DLD1 (cell line): ENCODE results near the gene RTP5.
"Not testable (repeated sequence)": the region's sequence is repeated elsewhere in the genome, so short reads cannot be mapped to it uniquely, and the experiment has no call there.

Experiments
- in situ Hi-C: cut with HindIII; loops from 2 replicates; pipeline ENCODE4 v1.10.0; 2017; ENCODE audit warnings: low sequenced_read_pairs

RTP5 gene

DNA sequence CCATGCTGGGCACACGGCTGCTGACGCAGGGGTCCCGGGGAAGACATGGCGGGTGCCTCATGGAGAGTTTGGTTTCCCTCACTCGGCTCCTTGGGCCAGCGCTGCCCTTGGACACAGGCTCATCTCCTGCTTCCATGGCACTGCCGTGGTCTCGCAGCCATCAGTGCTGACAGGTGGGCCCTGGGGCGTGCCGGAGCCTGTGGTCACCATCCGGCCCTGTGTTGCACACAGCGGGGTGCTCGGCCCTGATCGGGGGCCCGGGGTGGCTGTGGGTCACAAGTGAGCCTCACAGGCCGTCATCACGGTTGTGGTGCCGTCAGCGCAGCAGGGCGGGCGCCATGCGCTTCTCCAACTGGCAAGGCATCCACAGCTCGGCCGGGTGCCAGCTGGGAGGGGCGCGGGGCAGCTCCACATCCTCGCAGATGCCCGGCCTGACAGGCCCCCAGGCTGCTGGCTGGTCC, 582 bp downstream of the RTP5 start:
- in situ Hi-C loops = no loop called here

DNA sequence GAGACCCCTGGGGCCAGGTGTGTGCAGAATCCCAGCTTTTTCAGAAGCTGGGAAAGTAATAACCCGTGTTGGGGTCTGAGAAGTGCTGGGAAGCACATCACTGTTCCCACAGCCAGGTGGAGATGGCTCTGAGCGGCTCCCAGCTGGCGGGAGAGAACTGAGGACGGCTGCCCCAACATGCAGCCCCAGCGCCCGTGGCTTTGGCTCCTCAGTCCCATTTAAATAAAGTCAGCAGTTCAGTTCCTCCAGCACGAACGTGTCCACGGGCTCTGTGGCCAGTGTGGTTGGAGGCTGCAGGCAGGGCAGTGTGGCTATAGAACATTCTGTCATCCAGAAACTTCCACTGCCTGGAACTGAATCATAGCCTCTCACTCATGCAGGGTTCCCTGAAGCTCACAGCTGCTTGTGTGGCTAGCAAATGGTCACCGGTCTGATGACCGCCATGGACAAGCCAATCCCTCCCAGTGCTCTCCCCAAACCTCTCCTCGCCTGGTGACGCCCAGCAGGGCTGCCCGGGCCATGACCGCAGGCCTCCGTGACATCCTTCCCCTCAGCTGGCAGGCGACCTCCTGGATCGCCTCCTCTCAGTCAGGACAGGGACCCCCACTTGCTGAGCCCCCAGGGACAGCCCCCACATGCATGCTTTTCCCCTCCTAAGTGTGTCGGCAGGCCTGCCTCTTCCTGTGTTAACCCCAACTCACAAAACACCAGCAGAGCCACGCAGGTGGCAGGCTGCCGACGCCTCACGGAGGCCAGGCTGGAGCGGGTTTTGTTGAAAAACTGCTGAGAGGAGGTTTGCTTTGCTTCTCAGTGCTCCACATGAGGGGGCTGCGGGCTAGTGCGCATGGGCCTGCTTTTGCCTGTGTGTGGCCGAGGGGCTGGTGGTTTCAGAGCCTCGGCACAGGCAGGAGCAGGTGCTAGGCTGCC, 1.3 kb downstream of the RTP5 start:
- in situ Hi-C loops = no loop called here

DNA sequence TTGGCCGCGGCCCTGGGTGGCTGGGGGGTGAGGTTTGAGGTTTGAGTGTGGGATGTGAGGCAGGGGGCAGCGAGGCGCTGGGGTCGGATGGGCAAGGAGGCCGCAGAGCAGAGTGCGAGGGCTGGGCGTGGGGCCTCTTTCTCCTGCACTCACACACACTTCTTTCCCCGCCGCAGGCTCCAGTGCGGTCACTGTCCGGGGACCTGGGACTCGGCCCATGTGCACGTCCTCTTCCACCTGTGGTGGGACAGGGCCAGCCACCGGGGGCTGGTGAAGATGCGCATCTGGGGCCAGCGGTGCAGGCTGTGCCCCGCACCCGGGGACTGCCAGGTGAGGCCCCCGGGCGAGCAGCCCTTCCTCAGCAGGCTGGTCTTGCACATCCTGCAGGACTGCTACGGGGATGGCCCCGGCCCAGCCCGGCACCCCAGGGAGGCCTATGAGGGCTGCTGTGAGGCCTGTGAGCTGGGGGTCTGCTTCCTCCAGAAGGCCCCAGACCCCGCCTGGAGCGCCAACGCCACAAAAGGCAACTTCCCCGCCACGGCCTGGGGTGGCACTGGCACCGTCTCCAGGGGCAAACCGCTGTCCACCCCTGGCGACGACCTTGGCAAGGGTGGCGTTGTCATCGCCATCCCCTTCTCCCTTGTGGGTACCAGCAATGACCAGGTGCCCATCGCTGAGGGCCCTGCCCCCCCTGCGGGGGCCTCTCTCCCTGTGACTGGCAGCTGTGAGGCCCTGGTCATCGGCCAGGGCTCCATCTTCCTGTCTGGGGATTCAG, 2.2 kb downstream of the RTP5 start:
- in situ Hi-C loops = no loop called here

DNA sequence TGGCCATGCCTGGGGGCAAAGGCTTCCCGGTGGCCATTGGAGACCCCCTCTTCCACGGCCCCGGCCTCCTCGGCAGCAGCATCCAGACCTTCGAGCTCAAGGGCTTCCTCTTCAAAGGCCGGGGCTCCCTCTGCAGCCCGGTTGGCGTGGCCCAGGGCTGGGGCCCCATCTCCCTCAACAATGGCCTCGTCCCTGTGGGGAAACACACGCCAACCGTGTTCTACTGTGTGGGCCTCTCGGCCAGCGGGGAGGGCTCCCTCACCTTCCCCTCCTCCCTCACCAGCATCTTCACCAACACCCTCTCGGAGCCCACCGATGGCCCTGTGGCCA, 2.7 kb downstream of the RTP5 start:
- in situ Hi-C loops = no loop called here

DNA sequence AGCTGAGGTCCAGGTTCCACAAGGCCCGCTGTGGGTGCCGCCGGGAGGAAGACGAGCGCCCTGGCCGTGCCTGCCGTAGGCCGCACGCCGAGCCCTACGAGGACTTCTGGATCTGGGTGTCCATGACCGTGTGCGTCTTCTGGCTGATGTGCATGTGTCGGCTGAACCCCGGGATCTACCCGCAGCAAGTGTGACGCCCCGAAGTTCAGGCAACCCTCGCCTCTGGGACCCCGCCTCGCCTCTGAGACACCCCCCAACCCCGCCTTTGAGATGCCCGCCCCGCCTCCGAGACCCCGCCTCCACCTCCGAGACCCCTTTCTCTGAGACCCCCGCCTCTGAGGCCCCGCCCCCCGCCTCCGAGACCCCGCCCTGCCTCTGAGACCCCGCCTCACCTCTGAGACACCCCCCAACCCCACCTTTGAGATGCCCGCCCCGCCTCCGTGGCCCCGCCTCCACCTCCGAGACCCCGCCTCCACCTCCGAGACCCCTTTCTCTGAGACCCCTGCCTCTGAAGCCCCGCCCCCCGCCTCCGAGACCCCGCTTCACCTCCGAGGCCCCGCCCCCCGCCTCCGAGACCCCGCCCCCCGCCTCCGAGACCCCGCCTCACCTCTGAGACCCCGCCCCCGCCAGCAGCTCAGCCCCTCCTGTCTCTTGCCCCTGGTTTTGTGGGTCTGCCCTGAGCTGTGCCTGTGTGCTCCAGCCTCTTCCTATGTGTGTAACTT, 3.7 kb downstream of the RTP5 start:
- in situ Hi-C loops = no loop called here

DNA sequence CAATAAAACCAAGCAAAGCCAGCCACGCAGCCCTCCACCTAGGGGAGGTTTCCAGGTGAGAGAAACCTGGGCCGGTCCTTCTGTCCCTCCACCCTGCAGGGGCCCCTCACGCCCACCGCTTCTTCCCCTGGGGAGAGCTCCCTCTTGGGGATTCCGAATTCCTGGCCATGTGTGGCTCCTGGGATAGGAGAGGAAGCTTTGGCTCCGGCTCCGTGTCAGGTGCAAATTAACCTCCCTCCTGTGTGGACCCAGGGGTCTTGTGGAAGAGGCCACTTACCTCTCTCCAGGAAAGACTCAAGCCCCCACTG, 4.2 kb downstream of the RTP5 start:
- in situ Hi-C loops = no loop called here

DNA sequence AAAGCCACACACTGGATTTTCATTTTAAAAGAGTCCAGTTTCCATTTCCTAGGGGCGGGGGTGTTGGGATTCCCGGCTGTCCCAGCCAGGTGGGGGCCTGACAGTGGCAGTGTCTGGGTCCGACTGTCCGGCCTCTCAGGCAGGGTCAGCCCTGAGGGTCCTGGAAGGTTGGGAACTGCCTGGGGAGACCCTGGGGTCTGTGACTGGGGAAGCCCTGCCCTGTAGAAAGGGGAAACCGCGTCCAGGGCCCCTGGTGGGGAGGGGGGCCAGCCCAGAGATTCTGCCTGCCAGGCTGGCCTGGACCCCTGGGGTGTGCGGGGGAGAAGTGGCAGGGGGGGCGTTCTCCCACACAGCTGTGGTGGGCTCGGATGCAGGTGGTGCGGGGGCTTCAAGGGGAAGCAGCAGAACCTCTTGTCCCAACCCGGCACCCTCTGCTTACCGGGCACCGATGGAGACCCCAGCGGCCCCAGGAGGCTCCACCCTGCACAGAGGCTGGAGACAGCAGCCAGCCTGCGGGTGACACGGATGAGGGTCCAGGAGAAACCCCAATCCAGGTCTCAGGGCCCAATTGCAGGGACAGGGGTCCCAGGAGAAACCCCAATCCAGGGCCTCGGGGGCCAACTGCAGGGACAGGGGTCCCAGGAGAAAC, 4.9 kb downstream of the RTP5 start:
- in situ Hi-C loops = no loop called here

DNA sequence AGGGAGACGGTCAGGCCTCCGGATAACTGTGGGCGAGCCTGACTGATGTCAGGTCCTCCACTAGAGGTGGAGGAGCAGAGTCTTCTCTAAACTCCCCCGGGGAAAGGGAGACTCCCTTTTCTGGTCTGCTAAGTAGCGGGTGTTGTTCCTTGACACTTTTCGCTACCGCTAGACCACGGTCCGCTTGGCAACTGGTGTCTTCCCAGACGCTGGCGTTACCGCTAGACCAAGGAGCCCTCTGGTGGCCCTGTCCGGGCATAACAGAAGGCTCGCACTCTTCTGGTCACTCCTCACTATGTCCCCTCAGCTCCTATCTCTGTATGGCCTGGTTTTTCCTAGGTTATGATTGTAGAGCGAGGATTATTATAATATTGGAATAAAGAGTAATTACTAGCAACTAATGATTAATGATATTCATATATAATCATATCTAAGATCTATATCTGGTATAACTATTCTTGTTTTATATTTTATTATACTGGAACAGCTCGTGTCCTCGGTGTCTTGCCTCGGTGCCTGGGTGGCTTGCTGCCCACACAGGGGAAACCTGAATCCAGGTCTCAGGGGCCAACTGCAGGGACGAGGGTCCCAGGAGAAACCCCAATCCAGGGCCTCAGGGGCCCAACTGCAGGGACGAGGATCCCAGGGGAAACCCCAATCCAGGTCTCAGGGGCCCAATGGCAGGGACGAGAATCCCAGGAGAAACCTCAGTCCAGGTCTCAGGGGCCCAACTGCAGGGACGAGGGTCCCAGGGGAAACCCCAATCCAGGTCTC, 6.4 kb downstream of the RTP5 start:
- in situ Hi-C loops = not testable (repeated sequence)

DNA sequence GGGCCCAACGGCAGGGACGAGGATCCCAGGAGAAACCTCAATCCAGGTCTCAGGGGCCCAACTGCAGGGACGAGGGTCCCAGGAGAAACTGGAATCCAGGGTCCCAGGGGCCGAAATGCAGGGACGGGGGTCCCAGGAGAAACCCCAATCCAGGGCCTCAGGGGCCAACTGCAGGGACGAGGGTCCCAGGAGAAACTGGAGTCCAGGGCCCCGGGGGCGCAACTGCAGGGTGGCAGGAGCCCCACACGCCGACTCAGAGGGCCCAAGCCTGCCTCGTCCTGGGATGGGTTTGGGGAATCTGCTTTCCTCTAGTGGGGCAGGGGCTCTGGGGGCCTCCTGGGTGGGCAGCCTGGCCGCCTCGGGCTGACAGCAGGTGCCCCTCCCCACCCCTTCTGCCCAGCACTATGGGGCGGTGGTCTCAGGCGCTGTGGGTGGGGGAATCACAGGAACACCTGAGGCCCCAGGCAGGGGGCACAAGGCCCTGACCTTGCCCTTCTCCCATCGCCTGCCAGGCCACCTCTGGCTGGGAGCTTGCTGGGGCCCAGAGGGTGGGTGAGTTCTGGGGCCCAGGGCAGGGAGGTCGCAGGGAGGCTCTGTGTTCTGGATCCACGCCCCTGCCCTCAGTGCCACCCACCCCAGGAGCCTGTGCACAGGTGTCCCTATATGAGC, 7.1 kb downstream of the RTP5 start:
- in situ Hi-C loops = no loop called here

DNA sequence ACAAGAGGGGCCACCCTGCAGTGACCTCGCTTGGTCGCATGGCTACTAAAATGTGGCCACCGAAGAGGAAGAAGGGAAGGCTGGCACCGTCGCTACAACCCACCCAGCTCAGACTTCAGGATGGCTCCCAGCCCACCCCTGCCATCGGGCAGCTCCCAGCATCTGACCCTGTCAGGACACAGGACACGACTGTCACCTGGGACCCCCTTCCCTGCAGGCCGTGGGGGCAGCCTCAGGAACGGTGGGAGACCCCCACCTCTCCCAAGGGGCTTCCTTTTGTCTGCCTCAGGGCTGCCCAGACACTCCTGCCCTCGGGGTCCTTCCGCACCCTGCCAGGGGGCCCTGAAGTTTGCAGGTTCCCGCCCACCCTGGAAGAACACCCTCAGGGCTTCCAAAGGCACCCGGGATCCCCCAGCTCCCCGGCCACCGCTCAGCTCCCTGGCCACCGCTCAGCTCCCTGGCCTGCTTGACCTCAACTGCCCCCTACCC, 7.7 kb downstream of the RTP5 start:
- in situ Hi-C loops = no loop called here

DNA sequence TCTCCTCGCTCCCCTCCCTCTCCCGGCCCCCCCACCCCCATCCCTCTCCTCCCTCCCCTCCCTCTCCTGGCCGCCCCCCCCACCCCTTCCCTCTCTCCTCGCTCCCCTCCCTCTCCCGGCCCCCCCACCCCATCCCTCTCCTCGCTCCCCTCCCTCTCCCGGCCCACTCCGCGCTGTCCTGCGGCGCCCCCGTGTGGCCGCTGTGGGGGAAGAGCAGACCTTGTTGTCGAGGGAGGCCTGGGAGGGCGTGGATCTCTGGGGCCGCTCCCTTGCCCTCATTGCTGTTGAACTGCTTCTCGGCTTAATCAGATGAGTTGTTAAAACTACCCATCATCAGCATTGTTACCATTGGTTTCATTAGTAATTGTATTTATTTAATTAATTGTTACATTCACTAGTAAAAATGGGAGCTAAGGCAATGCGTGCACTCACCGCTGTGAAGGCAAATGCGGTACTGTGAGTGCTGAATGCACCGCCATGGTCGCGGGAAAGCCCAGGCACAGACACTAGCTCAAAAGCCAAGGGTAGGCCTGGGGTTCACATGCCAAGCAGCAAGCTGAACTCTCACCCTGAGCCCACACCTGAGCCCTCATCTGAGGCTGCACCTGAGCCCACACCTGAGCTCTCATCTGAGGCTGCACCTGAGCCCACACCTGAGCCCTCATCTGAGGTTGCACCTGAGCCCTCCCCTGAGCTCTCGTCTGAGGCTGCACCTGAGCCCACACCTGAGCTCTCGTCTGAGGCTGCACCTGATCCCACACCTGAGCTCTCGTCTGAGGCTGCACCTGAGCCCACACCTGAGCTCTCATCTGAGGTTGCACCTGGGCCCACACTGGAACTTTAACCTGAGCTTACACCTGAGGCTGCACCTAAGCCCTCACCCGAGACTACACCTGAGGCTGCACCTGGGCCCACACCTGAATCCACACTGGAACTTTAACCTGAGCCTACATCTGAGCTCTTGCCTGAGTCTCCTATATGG, 8.8 kb downstream of the RTP5 start:
- in situ Hi-C loops = no loop called here

DNA sequence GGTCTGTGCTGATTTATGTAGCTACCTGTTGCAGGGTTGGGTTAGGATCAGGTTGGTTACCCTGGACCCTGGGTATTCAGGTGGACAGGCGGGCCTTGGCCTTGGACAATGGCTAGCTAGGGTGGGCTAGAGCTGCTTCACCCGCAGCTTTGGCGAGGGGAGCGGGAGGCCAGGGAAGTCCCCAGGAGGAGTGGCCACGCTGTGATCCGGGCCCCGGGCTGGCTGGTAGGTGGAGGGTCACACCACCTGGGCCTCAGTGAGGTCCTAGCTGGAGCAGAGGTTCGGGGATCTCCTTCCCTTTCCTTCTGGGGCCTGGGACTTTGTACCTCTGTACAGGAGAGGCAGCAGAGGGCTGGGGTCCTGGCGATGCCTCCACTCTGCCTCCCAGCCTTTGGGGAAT, 9.8 kb downstream of the RTP5 start:
- in situ Hi-C loops = no loop called here

DNA sequence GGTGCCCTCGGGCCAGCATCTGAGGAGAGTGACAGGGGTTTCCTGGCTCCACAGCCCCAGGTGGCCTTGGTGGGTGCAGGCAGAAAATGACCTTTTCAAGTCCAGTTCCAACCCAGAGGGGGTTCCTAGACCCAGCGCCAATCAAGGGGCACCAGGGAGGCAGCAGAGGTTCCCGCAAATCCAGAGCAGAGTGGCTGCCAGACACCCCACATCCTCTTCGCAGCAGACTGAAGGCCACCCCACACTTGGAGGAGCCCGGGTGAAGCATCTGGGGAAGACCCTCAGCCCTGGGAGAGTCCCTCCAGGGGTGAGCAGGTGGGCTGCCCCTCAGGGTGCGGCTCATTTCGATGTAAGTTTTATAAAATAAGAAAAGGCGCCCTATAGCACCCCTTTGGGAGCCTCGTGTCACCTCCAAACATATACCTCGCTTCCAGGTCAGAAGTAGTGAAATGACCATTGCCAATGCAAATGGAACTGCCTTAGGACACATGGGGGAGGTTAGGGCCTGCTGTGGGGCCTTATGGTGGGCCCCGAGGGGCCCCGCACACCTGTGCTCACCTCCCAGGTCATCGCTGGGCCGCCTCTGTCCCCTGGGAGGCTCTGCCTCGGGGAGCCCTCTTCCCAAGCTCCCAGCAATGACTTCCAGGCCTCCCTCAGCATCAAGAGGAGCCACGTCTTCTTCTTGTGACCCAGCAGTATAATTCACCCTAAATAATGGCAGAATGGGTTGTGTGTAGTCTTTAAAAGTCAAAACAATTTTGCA, 11.0 kb downstream of the RTP5 start:
- in situ Hi-C loops = no loop called here

DNA sequence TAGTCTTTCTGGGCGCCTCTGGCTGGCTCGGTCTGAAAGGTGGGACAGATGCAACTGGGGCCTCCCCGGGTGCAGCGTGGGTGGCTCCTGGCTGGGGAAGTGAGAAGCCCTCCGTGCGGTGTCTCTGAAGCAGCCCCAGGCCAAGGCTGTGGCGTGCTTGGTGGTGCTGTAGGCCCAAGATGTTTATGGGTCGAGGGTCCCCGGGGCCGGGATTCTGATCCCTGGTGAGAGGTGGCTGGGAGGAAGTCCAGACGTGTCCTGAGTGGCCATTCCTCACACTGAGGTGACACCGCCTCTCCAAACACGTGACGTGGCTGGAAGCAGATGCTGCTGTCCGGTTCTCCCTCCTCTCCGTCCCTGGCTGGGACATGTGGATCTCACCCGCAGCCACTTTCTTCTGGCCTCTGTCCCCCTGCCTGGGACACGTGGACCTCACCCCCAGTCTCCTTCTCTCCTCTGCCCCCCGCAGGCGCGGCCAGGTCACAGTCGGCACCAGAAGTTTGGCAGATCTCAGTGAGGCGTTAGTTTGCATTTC, 12.6 kb downstream of the RTP5 start:
- in situ Hi-C loops = no loop called here

DNA sequence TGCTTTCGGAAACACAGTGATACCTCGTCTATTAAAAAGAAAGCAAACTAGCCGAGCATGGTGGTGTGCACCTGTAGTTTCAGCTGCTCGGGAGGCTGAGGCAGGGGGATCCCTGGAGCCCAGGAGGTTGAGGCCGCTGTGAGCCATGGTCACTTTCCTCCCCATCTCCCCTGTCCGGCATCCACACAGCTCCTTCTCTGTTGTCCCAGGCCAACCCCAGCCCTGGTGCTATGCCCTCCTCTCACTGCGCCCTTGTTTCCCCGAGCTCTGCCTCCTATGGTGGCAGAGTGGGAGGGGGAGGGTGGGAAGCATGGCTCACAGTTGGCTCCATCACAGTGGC, 15.4 kb downstream of the RTP5 start:
- in situ Hi-C loops = no loop called here

DNA sequence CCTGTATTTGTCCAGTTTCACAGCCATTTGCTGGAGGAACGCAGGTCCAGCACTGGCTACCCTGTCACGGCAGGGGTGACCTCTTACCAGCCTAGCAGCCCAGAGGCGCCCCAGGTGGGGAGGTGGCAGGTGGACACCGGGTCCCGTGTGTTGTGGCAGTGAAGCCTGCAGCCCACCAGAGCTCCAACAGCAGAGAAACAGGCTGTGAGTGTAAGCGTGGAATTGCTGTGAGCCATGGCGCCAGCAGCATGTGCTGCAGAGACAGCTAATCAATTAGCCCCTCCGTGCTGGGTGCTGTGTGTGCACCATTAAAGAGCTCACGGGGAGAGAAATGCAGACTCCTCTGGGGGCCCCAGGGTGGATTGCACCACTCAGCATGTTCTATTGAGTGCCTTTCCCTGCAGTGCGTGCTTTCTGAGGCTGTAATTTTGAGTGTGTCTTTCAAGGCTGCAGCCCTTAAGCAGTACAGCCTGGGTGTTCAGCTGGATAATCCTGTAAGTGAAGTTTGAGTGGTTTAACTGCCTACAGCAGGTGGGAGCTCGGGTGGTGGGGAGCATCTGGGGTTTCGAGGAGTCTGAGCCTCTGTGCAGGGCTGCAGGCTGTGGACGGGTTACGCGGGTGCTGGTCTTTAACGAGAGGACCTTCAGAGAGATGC, 15.9 kb downstream of the RTP5 start:
- in situ Hi-C loops = no loop called here

DNA sequence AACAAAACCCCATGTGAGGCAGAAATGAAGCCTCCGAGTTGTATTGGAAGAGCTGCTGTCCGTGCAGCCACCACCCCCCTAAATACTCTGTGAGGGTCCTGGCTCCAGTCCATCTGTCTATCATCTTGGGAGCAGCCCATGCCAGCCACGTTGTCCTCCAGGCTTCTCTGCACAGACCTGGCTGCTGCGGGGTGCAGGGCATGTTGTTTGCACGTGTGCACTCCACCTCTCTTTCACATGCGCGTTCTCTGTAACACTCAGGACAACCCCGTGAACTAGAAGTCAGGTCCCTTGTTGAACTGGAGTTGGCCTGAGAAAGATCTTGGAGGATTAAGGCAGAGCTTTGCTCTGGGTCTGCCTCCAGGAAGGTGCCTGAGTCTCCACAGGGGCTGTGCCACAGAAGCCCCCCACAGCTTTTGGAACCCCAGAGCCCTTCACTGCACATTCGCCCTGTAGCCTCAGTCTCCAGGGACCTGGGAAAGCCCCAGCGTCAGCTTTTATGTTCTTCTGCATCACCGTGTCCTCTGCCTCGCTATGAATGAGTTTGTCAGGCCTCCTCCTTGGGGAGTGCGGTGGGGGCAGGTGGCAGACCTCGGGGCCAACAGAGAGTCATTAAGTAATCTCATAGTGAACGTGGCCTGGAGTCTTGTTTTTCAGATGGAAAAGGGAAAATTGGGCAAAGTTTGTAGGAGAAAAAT, 16.6 kb downstream of the RTP5 start:
- in situ Hi-C loops = no loop called here
